GM19395 (cell line): ENCODE data around the gene PLB1.

Source experiments
- ATAC-seq: cut with Tn5 transposase; IDR thresholded peaks from one replicate; pipeline ENCODE4 v1.9.1; 2021; ENCODE audit warnings: mild to moderate bottlenecking, moderate library complexity; ENCODE audit not compliant: unreplicated experiment

The PLB1 gene

DNA sequence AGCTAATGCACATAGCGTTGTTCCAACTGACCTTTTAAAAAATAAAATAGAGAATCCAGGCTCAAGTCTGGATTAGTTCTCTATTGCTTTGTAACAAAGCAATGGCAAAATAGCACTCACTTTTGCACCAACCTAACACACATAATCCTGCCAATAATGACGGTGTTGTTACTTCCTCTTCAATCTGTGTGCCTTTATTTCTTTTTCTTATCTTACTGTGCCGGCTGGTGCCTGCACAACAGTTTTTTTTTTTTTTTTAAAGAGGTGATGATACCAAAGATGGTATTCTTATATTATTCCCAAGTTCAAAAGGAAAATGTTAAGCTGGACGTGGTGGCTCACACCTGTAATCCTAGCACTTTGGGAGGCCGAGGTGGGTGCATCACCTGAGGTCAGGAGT lies 3.4 kb downstream of the PLB1 start:
- no peak for ATAC-seq

DNA sequence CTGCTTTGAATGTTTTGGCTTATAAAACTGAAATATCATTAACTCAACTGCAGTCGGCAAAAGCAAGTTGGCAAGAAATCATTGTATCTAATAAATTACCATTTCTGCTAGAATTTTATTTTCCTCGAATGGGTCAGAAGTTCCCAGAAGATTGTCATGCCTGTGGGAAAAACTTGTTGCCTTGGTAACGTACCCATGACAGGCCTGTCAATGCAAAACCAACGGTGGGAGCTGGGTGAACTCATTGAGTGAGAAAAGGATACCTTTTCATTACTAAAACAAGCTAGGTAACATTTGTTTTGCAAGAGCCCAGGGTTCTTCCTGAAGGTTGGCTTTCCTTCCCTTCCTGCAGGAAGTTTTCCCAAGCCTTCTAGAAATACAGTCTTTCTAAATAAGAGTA lies 9.5 kb downstream of the PLB1 start:
- ATAC-seq = no peak

- ATAC-seq = no peak
Observed at GRCh38 chr2:28506112-28506910, 10.5 kb downstream of the PLB1 start.

DNA sequence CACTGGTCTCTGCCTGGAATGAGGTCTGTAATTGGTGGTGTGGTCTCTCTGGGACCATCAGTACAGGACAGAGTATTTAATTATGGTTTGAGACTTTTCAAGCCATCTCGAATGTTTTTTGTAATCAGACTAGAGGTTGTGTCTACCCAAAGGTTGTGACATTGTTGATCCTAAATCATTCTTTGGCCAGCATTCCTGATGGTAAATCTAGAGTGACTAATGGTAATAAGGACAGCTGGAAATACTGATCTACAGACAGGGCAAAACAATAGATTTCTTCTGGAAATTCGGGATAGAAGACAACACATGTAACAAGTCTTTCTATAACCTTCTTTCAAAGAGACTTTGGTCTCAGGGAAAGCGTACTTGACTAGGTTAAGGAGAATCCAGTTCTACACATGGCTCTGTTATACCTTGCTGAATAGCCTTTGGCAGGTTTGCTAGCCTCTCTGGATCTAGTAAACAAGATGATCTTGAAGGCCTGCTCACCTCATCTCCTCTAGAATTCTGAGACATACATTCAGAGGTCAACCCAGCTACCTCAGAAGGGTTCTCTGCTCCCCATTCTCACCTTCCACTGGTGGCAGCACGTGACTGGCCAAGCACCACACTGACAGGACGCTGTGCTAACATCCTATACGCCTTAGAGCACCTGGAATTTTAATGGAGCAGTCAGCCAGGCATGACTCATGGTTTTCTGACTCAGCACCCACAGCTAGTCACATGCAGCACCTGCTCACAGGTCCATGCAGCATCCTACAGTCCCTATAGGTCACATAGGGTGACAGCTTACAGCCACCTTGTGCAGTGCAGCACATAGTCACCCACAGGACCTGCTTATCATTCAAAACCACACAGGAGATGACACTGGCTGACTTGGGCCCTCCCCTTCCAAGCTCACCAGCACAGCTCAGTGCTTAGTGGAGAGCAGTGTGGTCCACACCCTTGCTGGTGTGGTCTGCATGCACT lies 12.2 kb downstream of the PLB1 start:
- ATAC-seq = no peak

- ATAC-seq = no peak
Observed at GRCh38 chr2:28509361-28509760, 13.5 kb downstream of the PLB1 start.

GRCh38 chr2:28510184-28510583 lies 14.3 kb downstream of the PLB1 start:
- ATAC-seq = no peak

- no peak for ATAC-seq
Observed at GRCh38 chr2:28511871-28512606, 16.2 kb downstream of the PLB1 start.

GRCh38 chr2:28512607-28512965 lies 16.7 kb downstream of the PLB1 start:
- ATAC-seq = no peak

GRCh38 chr2:28513097-28513496 lies 17.2 kb downstream of the PLB1 start:
- ATAC-seq = no peak

DNA sequence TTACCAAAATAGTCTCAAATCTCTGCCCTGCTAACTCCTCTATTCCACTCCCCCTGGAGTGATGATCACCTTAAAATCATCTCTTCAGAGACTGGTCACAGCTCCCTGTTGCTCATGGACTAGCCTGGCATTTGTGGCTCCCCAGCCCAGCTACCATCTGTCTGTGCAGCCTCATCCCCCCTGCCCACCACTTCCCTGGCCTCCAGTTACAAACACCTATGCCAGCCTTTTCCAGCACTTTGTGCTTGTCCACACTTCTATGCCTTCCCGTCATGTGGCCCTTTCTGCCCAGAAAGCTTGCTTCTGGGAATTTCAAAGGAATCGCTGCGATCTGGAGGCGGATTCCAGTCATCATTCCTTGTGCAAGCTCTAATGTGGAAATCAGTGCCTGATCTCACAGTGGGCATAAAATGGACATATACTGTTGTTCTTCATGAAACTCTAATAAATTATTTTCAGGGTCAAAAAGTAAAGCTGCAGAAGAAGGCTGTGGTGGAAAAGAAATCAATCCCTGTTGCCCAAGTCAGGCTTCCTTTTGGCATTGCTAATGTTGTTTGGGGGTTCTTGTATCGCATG lies 19.4 kb downstream of the PLB1 start:
- ATAC-seq = no peak

DNA sequence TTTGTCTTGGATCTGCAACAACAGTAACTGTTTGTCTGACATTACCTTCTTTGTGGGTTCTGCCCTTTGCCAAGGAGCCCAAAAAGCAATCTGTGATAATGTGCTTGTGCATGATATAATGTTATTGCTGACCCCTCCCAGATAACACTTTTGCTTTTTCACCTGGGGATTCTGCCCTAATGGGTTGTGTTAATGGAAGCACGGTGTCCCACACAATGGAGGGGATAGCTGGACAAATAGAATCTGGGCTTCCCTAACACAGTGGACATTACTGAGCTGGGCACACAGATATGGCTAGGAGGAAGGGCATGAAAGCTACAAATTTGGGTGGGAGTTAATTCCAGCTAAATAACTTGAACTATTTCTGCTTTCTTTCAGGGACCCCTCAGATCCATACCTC lies 20.6 kb downstream of the PLB1 start:
- no peak for ATAC-seq

DNA sequence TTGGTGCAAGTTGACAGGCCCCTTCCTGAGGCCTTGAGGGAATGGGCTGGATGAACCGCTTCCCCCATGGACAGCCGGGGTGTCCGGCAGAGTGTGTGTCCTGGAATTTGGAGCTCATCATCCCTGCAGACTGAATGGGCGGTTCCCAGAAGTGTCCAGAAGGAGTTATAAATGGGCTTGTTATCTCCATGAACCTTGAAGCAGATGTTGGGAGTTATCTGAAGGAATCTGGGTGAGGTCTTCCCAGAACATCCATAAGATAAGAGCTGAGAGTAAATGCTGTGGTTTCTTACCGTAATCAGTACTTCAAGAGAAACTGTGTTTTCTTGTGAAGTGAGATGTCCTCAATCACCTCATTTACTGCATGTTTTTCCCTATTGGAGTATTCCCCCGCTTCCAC lies 21.1 kb downstream of the PLB1 start:
- no peak for ATAC-seq

DNA sequence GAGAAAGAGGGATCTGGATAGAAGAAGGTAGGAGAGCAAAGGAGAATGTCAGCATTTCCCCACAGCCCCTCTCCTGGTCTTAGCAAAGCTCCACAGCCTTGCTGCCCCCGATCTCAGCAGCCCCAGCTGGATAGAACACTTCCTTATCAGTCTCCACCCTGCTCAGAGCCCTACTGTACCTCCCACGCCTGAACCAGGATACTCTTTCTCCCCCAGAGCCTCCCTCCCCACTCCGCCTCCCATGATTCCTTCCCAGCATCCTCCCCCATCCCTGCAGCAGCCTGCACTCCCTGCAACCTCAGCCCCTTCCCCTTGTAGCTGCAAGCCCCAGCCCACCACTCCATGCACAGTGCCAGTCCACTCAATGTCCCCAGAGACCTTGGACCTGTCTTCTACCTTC lies 25.8 kb downstream of the PLB1 start:
- ATAC-seq = no peak

- ATAC-seq = no peak
Observed at GRCh38 chr2:28522481-28522880, 26.6 kb downstream of the PLB1 start.

GRCh38 chr2:28523902-28524301 lies 28.0 kb downstream of the PLB1 start:
- ATAC-seq = no peak

DNA sequence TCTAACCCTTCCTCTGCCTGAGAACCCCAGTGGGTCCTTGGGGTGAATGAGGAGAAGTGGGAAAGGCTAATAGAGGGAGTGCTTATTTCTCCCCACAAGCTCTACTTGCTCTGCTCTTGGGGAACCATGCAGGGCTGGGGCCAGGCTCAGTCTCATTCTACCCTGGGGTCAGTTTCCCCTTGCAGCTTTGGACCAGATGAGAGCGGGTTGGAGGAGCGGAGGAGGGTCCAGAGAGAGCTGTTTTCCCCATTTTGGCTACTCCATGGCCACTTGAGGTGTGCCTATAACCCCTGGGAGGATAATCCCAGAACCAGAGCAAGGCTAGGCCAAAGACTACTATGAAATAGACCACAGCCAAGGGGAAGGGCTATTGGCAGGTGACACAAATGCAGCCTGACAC lies 29.6 kb downstream of the PLB1 start:
- no peak for ATAC-seq

DNA sequence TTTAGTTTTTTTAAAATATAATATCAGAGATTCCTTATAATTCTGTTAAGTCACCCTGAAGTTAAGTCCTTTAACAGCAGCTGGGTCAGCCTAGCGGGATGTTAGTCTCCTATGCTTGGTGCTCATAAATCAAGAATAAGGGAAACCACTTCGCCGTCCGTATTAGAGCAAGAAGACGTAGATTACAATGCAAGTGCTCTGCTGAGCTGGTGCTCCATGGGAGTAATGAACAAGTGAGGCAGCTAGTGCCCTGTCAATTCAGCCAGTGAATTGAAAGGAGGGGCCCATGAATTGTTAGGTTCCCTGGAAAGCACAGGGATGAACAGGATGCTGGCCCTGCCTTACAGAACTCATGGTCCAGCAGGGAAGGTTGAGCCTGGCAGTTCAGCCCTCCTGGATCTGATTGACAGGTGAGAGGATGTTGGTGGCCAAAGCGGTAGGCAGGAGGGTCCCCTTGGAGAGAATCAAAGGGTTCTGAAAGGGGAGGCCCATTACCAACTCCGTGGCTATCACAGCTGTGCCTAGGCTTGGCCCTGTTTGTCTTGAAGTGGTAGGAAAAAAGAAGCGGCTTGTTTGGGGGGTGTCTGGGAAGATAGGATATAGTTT lies 30.8 kb downstream of the PLB1 start:
- ATAC-seq = no peak

DNA sequence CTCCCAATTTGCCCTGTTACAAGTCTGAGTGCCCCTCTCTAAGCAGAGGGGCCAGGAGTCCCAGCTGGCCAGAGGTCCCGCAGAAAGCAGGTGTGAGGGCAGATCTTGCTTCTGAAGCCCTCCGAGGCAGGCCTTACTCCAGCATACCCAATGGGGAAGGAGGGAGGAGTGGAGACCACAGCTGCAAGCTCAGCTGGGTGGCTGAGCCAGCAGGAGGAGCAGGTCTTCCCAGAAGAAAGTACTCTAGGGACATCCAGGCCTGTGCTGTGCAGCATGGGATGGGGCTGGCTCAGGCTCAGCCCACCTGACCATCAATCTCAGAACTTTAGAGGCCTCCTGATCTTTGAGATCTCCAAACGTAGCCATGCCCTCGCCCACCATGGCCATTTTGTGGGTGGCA lies 31.3 kb downstream of the PLB1 start:
- no peak for ATAC-seq

- no peak for ATAC-seq
Observed at GRCh38 chr2:28528206-28528605, 32.3 kb downstream of the PLB1 start.

DNA sequence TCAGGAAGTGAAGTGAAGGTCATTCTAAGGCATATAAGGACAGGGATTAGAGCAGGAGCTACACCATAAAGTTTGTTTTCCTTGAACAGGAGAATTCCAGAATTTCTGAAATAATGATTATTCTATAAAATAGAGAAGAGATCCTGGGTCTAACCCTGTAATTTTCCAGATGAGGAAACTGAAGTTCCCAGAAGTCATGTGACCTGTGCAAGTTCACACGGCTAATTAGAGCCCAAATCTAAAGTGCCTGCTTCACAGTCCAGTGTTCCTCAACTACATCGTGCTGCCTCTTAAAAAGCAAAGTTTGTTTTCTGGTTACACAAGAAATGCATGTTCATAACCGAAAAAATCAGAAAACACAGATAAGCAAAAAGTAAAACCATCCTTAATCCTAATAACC lies 34.9 kb downstream of the PLB1 start:
- ATAC-seq = no peak

- ATAC-seq = no peak
Observed at GRCh38 chr2:28532399-28532798, 36.5 kb downstream of the PLB1 start.
